IMR-90 (cell line): ENCODE results near the gene KDM3A. TPM values are rescaled to one million over a fixed set of nuclear protein-coding genes. Genes with fewer than 3 reads are reported as not detected.

Source experiments
- ATAC-seq: fragments of 200-7000 bp; cut with Tn5 transposase; 2 replicates; pipeline ENCODE4 v1.9.1; 2020; ENCODE audit warnings: low read depth, mild to moderate bottlenecking, moderate library complexity
- BruUV-seq: library from RNA; stranded (reverse); fragments of 400-500 nt; replicated peaks from 2 replicates; lab custom pipeline; 2021; lab: Mats Ljungman, UMichigan
- CTCF ChIA-PET: fragments of 300-600 bp; formaldehyde crosslinking; extraction: SDS; loops from one replicate; lab custom pipeline; 2021; ENCODE audit warnings: antibody characterized with exemption; lab: Yijun Ruan, JAX
- POLR2A ChIA-PET: fragments of 300-600 bp; sonication (Branson Sonifier 250); formaldehyde crosslinking; loops from one replicate; lab custom pipeline; 2022; ENCODE audit warnings: antibody characterized with exemption; ENCODE audit not compliant: unreplicated experiment; lab: Charles Lee
- DNase-seq: peaks from one replicate; pipeline ENCODE4 v3.0.0; 2013
- H2AFZ ChIP-seq: replicated peaks from 2 replicates; pipeline ENCODE3; 2013; ENCODE audit warnings: low read length, mild to moderate bottlenecking; ENCODE audit not compliant: poor library complexity
- H2AK5ac ChIP-seq: 2 replicates; pipeline ENCODE4 v1.6.1; 2013; ENCODE audit warnings: low read depth, low read length, inconsistent platforms
- H2AK9ac ChIP-seq: replicated peaks from 2 replicates; pipeline ENCODE3; 2013; ENCODE audit warnings: mild to moderate bottlenecking, low read depth, low read length, moderate library complexity; ENCODE audit not compliant: poor library complexity
- H2BK120ac ChIP-seq: 2 replicates; pipeline ENCODE4 v1.6.1; 2013; ENCODE audit warnings: low read depth, low read length, inconsistent platforms
- H2BK15ac ChIP-seq: 3 replicates; pipeline ENCODE4 v1.6.1; 2013; ENCODE audit warnings: low read depth, low read length, inconsistent platforms
- H2BK20ac ChIP-seq: 2 replicates; pipeline ENCODE4 v1.6.1; 2013; ENCODE audit warnings: low read depth, mild to moderate bottlenecking, inconsistent platforms, low read length, moderate library complexity
- H2BK5ac ChIP-seq: 2 replicates; pipeline ENCODE4 v1.6.1; 2013; ENCODE audit warnings: mild to moderate bottlenecking, low read depth, low read length, inconsistent platforms; ENCODE audit not compliant: poor library complexity, severe bottlenecking
- H3K14ac ChIP-seq: replicated peaks from 2 replicates; pipeline ENCODE4 v1.6.1; 2013; ENCODE audit warnings: low read depth, low read length, inconsistent platforms
- H3K18ac ChIP-seq: 2 replicates; pipeline ENCODE4 v1.6.1; 2013; ENCODE audit warnings: low read depth, low read length, control low read depth
- H3K23ac ChIP-seq: 2 replicates; pipeline ENCODE4 v1.6.1; 2013; ENCODE audit warnings: low read depth, low read length, inconsistent platforms
- H3K27ac ChIP-seq: 2 replicates; pipeline ENCODE4 v1.5.1; 2013; ENCODE audit warnings: mild to moderate bottlenecking, control low read depth, low read length; ENCODE audit not compliant: insufficient read depth
- H3K27me3 ChIP-seq: 2 replicates; pipeline ENCODE4 v1.6.1; 2013; ENCODE audit warnings: low read length; ENCODE audit not compliant: control insufficient read depth, insufficient read depth
- H3K36me3 ChIP-seq: 2 replicates; pipeline ENCODE4 v1.6.1; 2013; ENCODE audit warnings: low read length, mixed read lengths; ENCODE audit not compliant: control insufficient read depth, insufficient read depth
- H3K4ac ChIP-seq: 2 replicates; pipeline ENCODE4 v1.6.1; 2013; ENCODE audit warnings: low read depth, low read length, inconsistent platforms
- H3K4me1 ChIP-seq: 2 replicates; pipeline ENCODE4 v1.6.1; 2013; ENCODE audit warnings: low read length, mixed read lengths; ENCODE audit not compliant: control insufficient read depth, insufficient read depth
- H3K4me2 ChIP-seq: 2 replicates; pipeline ENCODE4 v1.6.1; 2013; ENCODE audit warnings: low read depth, mild to moderate bottlenecking, control low read depth, low read length, moderate library complexity
- H3K4me3 ChIP-seq: 2 replicates; pipeline ENCODE4 v1.5.1; 2013; ENCODE audit warnings: low read depth, mild to moderate bottlenecking, control low read depth, low read length, moderate library complexity; ENCODE audit not compliant: insufficient read depth
- H3K56ac ChIP-seq: 2 replicates; pipeline ENCODE4 v1.6.1; 2013; ENCODE audit warnings: low read length, inconsistent platforms; ENCODE audit not compliant: insufficient read depth; ENCODE audit errors: extremely low read depth
- H3K79me1 ChIP-seq, 2 experiments: 2 replicates each; pipeline ENCODE4 v1.6.1; 2013; ENCODE audit warnings: low read length in 2 of 2, inconsistent platforms in 1 of 2, low read depth in 1 of 2
- H3K9ac ChIP-seq: 2 replicates; pipeline ENCODE4 v1.6.1; 2013; ENCODE audit warnings: low read depth, low read length, control low read depth
- H3K9me1 ChIP-seq: 2 replicates; pipeline ENCODE4 v1.6.1; 2013; ENCODE audit warnings: low read length, inconsistent platforms; ENCODE audit not compliant: insufficient read depth
- H3K9me3 ChIP-seq: 2 replicates; pipeline ENCODE4 v1.6.1; 2013; ENCODE audit warnings: low read length; ENCODE audit not compliant: control insufficient read depth, insufficient read depth
- H4K20me1 ChIP-seq: 2 replicates; pipeline ENCODE4 v1.6.1; 2013; ENCODE audit warnings: low read length, inconsistent platforms; ENCODE audit not compliant: insufficient read depth
- H4K5ac ChIP-seq: 2 replicates; pipeline ENCODE4 v1.6.1; 2013; ENCODE audit warnings: mild to moderate bottlenecking, low read depth, low read length, control low read depth
- H4K8ac ChIP-seq, 2 experiments: 2 replicates each; pipeline ENCODE4 v1.6.1; 2013; ENCODE audit warnings: low read depth in 2 of 2, low read length in 2 of 2, control low read depth in 1 of 2, inconsistent platforms in 1 of 2
- H4K91ac ChIP-seq: 2 replicates; pipeline ENCODE4 v1.6.1; 2013; ENCODE audit warnings: low read depth, low read length, inconsistent platforms; ENCODE audit not compliant: insufficient read depth
- BHLHE40 ChIP-seq: fragments of 150-350 bp; IDR thresholded peaks from 2 replicates; pipeline ENCODE4 v1.6.1; 2016; ENCODE audit warnings: mild to moderate bottlenecking, low read depth, low read length
- CEBPB ChIP-seq: IDR thresholded peaks from 2 replicates; pipeline ENCODE4 v1.6.1; 2012; ENCODE audit warnings: low read depth, low read length, improper control_type of control experiment
- CHD1 ChIP-seq: IDR thresholded peaks from 2 replicates; pipeline ENCODE4 v1.6.1; 2012; ENCODE audit warnings: low read depth, low read length, improper control_type of control experiment
- FOS ChIP-seq: fragments of 150-350 bp; IDR thresholded peaks from 2 replicates; pipeline ENCODE4 v1.6.1; 2016; ENCODE audit warnings: low read depth, low read length
- MAFK ChIP-seq: IDR thresholded peaks from 2 replicates; pipeline ENCODE4 v1.6.1; 2012; ENCODE audit warnings: low read depth, low read length, improper control_type of control experiment
- MAZ ChIP-seq: IDR thresholded peaks from 2 replicates; pipeline ENCODE4 v1.6.1; 2012; ENCODE audit warnings: low read depth, mild to moderate bottlenecking, low read length, improper control_type of control experiment, moderate library complexity, borderline replicate concordance
- MXI1 ChIP-seq: IDR thresholded peaks from 2 replicates; pipeline ENCODE4 v1.6.1; 2012; ENCODE audit warnings: low read depth, mild to moderate bottlenecking, low read length, moderate library complexity, borderline replicate concordance
- NFE2L2 ChIP-seq: fragments of 150-350 bp; IDR thresholded peaks from 2 replicates; pipeline ENCODE4 v1.6.1; 2016; ENCODE audit warnings: low read depth, mild to moderate bottlenecking, low read length
- POLR2A ChIP-seq: IDR thresholded peaks from 2 replicates; pipeline ENCODE4 v1.6.1; 2012; ENCODE audit warnings: mild to moderate bottlenecking, low read depth, low read length
- RAD21 ChIP-seq: IDR thresholded peaks from 2 replicates; pipeline ENCODE4 v1.6.1; 2012; ENCODE audit warnings: low read length, improper control_type of control experiment
- RCOR1 ChIP-seq: IDR thresholded peaks from 2 replicates; pipeline ENCODE4 v1.6.1; 2012; ENCODE audit warnings: mild to moderate bottlenecking, low read length, improper control_type of control experiment; ENCODE audit not compliant: insufficient replicate concordance
- RFX5 ChIP-seq: IDR thresholded peaks from 2 replicates; pipeline ENCODE4 v1.8.0; 2012; ENCODE audit warnings: low read depth, mild to moderate bottlenecking, low read length, moderate library complexity
- SMC3 ChIP-seq: fragments of 150-350 bp; IDR thresholded peaks from 2 replicates; pipeline ENCODE4 v1.6.1; 2016; ENCODE audit warnings: low read depth, mild to moderate bottlenecking, antibody characterized with exemption, low read length, moderate library complexity
- WGBS, 2 experiments: methylation state at CpG; one replicate each; pipeline versions ENCODE4 v1.1.5 to v1.1.7; 2013; ENCODE audit warnings: missing lambda C conversion rate in 2 of 2; ENCODE audit not compliant: insufficient read length in 1 of 2; ENCODE audit errors: extremely low coverage in 2 of 2; 5-methylcytosine and 5-hydroxymethylcytosine counted together
- dilution Hi-C: fragments of 300-500 bp; cut with HindIII; formaldehyde crosslinking; loops from one replicate; pipeline ENCODE4 v1.14.3; 2018; ENCODE audit warnings: low sequenced_read_pairs; ENCODE audit not compliant: unreplicated experiment
- in situ Hi-C: fragments of 300-500 bp; cut with MboI; formaldehyde crosslinking; loops from 3 replicates; pipeline ENCODE4 v1.14.3; 2019; ENCODE audit warnings: low sequenced_read_pairs, inconsistent platforms, mixed read lengths
- intact Hi-C: fragments of 100-400 bp; cut with micrococcal nuclease; formaldehyde crosslinking; loops from 2 replicates; pipeline ENCODE4 v1.10.0; 2022
- polyA plus RNA-seq, 3 experiments: library from polyadenylated mRNA; depleted of rRNA; stranded (reverse); fragments of >200 nt; gene quantifications; 2 replicates each; pipeline ENCODE4 v1.2.3, GENCODE V29; 2012; ENCODE audit warnings: low replicate concordance in 1 of 3
- total RNA-seq: library from RNA; depleted of rRNA; stranded (reverse); fragments of >200 nt; gene quantifications from 2 replicates; pipeline ENCODE4 v1.2.3, GENCODE V29; 2012
- TF ChIP-seq, protein P1 (sequence below): conservative IDR thresholded peaks from 2 replicates; pipeline ENCODE4 v1.5.1; 2012; ENCODE audit warnings: mild to moderate bottlenecking, low read depth, low read length, improper control_type of control experiment
- TF ChIP-seq, protein P2 (sequence below): fragments of 150-350 bp; IDR thresholded peaks from 2 replicates; pipeline ENCODE4 v1.6.1; 2017; ENCODE audit warnings: mild to moderate bottlenecking, antibody characterized with exemption, low read length, low read depth

KDM3A gene
- total and polyA plus RNA-seq, 2 of the 4 experiments (the other 2 are of a cell fraction): 24.8 to 33.3 TPM

DNA sequence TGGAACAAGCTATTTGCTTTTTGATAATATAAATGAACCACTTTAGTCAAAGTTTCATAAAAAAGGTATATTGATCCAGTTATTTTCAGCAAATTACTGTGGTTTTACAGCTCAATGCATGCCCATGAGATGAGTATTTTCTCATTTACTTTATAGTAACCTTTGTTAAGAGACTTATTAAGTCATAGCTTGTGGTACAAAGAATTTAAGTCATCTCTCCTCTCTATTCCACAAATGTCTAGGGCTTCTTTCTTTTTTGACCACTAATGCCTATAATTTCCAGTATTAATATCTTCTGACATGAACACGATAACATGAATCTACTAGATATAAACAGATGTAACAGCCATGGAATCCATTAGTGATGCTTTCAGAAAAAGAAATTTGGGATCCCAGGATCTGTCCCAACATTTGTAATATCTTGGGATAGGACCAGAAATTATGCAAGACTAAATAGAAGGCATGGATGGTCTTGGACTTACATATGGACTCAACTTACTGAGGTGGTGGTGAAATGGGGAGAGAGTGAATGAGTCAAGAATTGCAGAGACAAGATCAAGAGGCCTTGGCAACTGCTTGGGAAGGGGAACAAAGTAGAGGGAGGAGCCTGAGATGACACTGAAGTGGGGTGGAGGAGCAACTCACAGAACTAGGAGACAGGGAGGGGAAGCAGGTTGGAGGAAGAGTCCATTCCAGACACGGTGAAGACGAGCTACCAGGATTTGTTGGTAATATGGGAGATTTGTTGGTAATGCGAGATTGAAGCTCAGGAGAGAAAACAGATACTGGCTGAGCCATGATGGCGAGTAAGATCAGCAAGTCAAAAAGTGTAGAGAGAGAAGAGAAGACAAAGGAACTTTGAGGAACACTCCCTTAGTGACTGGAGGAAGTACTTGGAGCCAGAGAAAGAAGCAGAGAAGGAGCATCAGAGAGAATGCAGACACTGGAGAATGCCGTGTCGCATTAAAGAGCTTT, 42.4 kb upstream of the KDM3A start:
- H3K4me1 ChIP-seq: no peaks in the 10 kb centered on the region
- no peak overlapping the region for H2BK15ac ChIP-seq
- H3K4ac ChIP-seq: no peak overlapping the region
- no peaks in the 10 kb centered on the region for H4K20me1 ChIP-seq
- H2AK9ac ChIP-seq: no peak overlapping the region
- H3K56ac ChIP-seq: no peak overlapping the region
- dilution Hi-C loops (no loop called here), in situ Hi-C loops (no loop called here), intact Hi-C loops (no loop called here)
- no peak overlapping the region for H2BK5ac ChIP-seq
- no peak overlapping the region for H4K5ac ChIP-seq
- H3K14ac ChIP-seq: no peak overlapping the region
- ATAC-seq (no peak), DNase-seq (no peak)
- CTCF ChIA-PET: interaction anchor here (1.2 kb wide), 1 partner anchor 9 kb away, joined by 3 read pairs; no protein-coding TSS in a partner anchor
- no peak for TF ChIP-seq CEBPB
- TF ChIP-seq, protein P1, sequence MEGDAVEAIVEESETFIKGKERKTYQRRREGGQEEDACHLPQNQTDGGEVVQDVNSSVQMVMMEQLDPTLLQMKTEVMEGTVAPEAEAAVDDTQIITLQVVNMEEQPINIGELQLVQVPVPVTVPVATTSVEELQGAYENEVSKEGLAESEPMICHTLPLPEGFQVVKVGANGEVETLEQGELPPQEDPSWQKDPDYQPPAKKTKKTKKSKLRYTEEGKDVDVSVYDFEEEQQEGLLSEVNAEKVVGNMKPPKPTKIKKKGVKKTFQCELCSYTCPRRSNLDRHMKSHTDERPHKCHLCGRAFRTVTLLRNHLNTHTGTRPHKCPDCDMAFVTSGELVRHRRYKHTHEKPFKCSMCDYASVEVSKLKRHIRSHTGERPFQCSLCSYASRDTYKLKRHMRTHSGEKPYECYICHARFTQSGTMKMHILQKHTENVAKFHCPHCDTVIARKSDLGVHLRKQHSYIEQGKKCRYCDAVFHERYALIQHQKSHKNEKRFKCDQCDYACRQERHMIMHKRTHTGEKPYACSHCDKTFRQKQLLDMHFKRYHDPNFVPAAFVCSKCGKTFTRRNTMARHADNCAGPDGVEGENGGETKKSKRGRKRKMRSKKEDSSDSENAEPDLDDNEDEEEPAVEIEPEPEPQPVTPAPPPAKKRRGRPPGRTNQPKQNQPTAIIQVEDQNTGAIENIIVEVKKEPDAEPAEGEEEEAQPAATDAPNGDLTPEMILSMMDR: no peak
- TF ChIP-seq RCOR1: no peak
- no peak for TF ChIP-seq NFE2L2
- TF ChIP-seq CHD1: no peak
- TF ChIP-seq POLR2A: no peak
- no peak for TF ChIP-seq MAZ
- no peak for TF ChIP-seq MAFK
- TF ChIP-seq RAD21: no peak
- TF ChIP-seq, protein P2, sequence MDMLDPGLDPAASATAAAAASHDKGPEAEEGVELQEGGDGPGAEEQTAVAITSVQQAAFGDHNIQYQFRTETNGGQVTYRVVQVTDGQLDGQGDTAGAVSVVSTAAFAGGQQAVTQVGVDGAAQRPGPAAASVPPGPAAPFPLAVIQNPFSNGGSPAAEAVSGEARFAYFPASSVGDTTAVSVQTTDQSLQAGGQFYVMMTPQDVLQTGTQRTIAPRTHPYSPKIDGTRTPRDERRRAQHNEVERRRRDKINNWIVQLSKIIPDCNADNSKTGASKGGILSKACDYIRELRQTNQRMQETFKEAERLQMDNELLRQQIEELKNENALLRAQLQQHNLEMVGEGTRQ: no peak
- no peak for TF ChIP-seq FOS
- TF ChIP-seq MXI1: no peak
- no peak for TF ChIP-seq RFX5
- no peak for TF ChIP-seq SMC3
- TF ChIP-seq BHLHE40: no peak
- no peak overlapping the region for H2AFZ ChIP-seq
- peaks cover 8% of the 10 kb centered on the region for H3K27me3 ChIP-seq
- no peak overlapping the region for H3K18ac ChIP-seq
- no peak overlapping the region for H2AK5ac ChIP-seq
- H3K4me3 ChIP-seq: no peak overlapping the region
- BruUV-seq: no TSS peak
- H2BK120ac ChIP-seq: no peak overlapping the region
- H3K4me2 ChIP-seq: no peak overlapping the region
- POLR2A ChIA-PET: no interaction called here
- H3K9ac ChIP-seq: no peak overlapping the region
- H3K27ac ChIP-seq: no peak overlapping the region
- H3K9me1 ChIP-seq: no peaks in the 10 kb centered on the region
- 79% methylated on average over 3 of the region's 7 CpGs; no CpG with 5 or more reads in 1 of the 2 experiments for WGBS, 2 experiments
- no peak overlapping the region for H2BK20ac ChIP-seq
- H3K23ac ChIP-seq: no peak overlapping the region
- no peak overlapping the region for H4K91ac ChIP-seq
- no peaks in the 10 kb centered on the region for H3K36me3 ChIP-seq
- no peaks in the 10 kb centered on the region for H3K9me3 ChIP-seq
- H3K79me1 ChIP-seq: no peaks in the 10 kb centered on the region
- H4K8ac ChIP-seq: no peak overlapping the region
